GM13977 (cell line): ENCODE data around the gene NPNT.

Experiments used
- DNase-seq: peaks from one replicate; pipeline ENCODE4 v3.0.0; 2012; ENCODE audit warnings: low spot score
- CTCF ChIP-seq: IDR thresholded peaks from 2 replicates; pipeline ENCODE4 v1.5.1; 2012; ENCODE audit warnings: mild to moderate bottlenecking, control low read depth; ENCODE audit not compliant: insufficient read depth; ENCODE audit errors: extremely low read depth, missing control alignments
- in situ Hi-C: fragments of 300-500 bp; cut with MboI; formaldehyde crosslinking; loops from one replicate; pipeline ENCODE4 v1.12.0; 2022; ENCODE audit warnings: low sequenced_read_pairs, low pct_unique_long_range_greater_than_20kb, mixed read lengths, inconsistent platforms; ENCODE audit not compliant: unreplicated experiment

The NPNT gene

GRCh38 chr4:105990933-105991332 is 95.7 kb downstream of the NPNT start:
- in situ Hi-C loops = no loop called here
- TF ChIP-seq CTCF = no peak
- no peak for DNase-seq

- no peak for DNase-seq
- TF ChIP-seq CTCF = no peak
- in situ Hi-C loops = no loop called here
Measured at GRCh38 chr4:105991726-105992125, 96.5 kb downstream of the NPNT start.

- no peak for TF ChIP-seq CTCF
- DNase-seq = no peak
- in situ Hi-C loops = no loop called here
Measured at GRCh38 chr4:105992641-105993305, 97.5 kb downstream of the NPNT start.

GRCh38 chr4:105994061-105994460 is 98.8 kb downstream of the NPNT start:
- in situ Hi-C loops = no loop called here
- no peak for TF ChIP-seq CTCF
- DNase-seq = no peak

GRCh38 chr4:105994841-105995501 is 99.7 kb downstream of the NPNT start:
- no peak for TF ChIP-seq CTCF
- in situ Hi-C loops = no loop called here
- DNase-seq = no peak

- no peak for TF ChIP-seq CTCF
- in situ Hi-C loops = no loop called here
- DNase-seq = no peak
Measured at GRCh38 chr4:105996845-105997244, 101.6 kb downstream of the NPNT start.
